Transverse colon (tissue), 3 donors: Measurements from ENCODE around the gene EHD4.

Experiments
- CTCF ChIP-seq, 5 experiments: fragments of 200-600 bp in 3 of 5; fragments of 450-650 bp in 2 of 5; sonication (generic) in 3 of 5; IDR thresholded peaks; 1 replicate in 2 of 5; 2 replicates in 3 of 5; pipeline ENCODE4 v1.5.1; 2016 to 2017; ENCODE audit warnings: antibody characterized with exemption in 5 of 5, inconsistent platforms in 3 of 5, mild to moderate bottlenecking in 2 of 5, moderate library complexity in 1 of 5
- EP300 ChIP-seq: sonication (generic); formaldehyde crosslinking; IDR thresholded peaks from one replicate; pipeline ENCODE4 v1.6.1; 2017; ENCODE audit warnings: antibody characterized with exemption, low read depth
- POLR2A ChIP-seq: fragments of 450-650 bp; IDR thresholded peaks from one replicate; pipeline ENCODE4 v1.6.1; 2016; ENCODE audit warnings: antibody characterized with exemption, mild to moderate bottlenecking, moderate library complexity

- TF ChIP-seq CTCF (IDR thresholded peaks at IDR 0.05) (no peak), POLR2A (no peak), EP300 (no peak)
These were observed 13.1 kb upstream of the EHD4 start for GRCh38 chr15:41985236-41986160.
